Parathyroid adenoma (tissue), 2 donors: ENCODE measurements around the gene HARS1.
A peak's percentile ranks its signal among the peaks of the same experiment; 100 is the strongest.

ENCODE experiments used
- H2AFZ ChIP-seq: fragments of 300-600 bp; sonication (generic); one replicate; pipeline ENCODE4 v1.7.0; 2017; ENCODE audit warnings: antibody characterized with exemption, mild to moderate bottlenecking
- H3K27ac ChIP-seq: fragments of 300-600 bp; sonication (generic); one replicate; pipeline ENCODE4 v1.7.0; 2017
- H3K27me3 ChIP-seq: fragments of 300-600 bp; sonication (generic); one replicate; pipeline ENCODE4 v1.7.0; 2017; ENCODE audit warnings: low read length; ENCODE audit not compliant: control insufficient read depth, insufficient read depth
- H3K36me3 ChIP-seq: fragments of 300-600 bp; sonication (generic); one replicate; pipeline ENCODE4 v1.7.0; 2017; ENCODE audit warnings: low read length; ENCODE audit not compliant: control insufficient read depth, insufficient read depth
- H3K4me1 ChIP-seq: fragments of 300-600 bp; sonication (generic); one replicate; pipeline ENCODE4 v1.7.0; 2017; ENCODE audit warnings: control low read depth
- H3K4me2 ChIP-seq: fragments of 300-600 bp; sonication (generic); one replicate; pipeline ENCODE4 v1.7.0; 2017; ENCODE audit warnings: low read length
- H3K4me3 ChIP-seq: fragments of 300-600 bp; sonication (generic); one replicate; pipeline ENCODE4 v1.7.0; 2017; ENCODE audit warnings: low read depth, low read length
- H3K79me2 ChIP-seq: fragments of 300-600 bp; sonication (generic); one replicate; pipeline ENCODE4 v1.7.0; 2017; ENCODE audit warnings: control low read depth
- H3K9ac ChIP-seq: fragments of 300-600 bp; sonication (generic); one replicate; pipeline ENCODE4 v1.7.0; 2017; ENCODE audit warnings: mild to moderate bottlenecking
- H3K9me3 ChIP-seq: fragments of 300-600 bp; sonication (generic); one replicate; pipeline ENCODE4 v1.7.0; 2017; ENCODE audit warnings: low read length; ENCODE audit not compliant: control insufficient read depth
- TF ChIP-seq, protein P1 (sequence below): fragments of 300-600 bp; sonication (generic); IDR thresholded peaks from one replicate; pipeline ENCODE4 v1.7.0; 2017; ENCODE audit warnings: antibody characterized with exemption, mild to moderate bottlenecking
- donor health status: primary hyperparathyroidism.

Gene HARS1

GRCh38 chr5:140674629-140675028 is 16.5 kb downstream of the HARS1 start:
- TF ChIP-seq, protein P1, sequence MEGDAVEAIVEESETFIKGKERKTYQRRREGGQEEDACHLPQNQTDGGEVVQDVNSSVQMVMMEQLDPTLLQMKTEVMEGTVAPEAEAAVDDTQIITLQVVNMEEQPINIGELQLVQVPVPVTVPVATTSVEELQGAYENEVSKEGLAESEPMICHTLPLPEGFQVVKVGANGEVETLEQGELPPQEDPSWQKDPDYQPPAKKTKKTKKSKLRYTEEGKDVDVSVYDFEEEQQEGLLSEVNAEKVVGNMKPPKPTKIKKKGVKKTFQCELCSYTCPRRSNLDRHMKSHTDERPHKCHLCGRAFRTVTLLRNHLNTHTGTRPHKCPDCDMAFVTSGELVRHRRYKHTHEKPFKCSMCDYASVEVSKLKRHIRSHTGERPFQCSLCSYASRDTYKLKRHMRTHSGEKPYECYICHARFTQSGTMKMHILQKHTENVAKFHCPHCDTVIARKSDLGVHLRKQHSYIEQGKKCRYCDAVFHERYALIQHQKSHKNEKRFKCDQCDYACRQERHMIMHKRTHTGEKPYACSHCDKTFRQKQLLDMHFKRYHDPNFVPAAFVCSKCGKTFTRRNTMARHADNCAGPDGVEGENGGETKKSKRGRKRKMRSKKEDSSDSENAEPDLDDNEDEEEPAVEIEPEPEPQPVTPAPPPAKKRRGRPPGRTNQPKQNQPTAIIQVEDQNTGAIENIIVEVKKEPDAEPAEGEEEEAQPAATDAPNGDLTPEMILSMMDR: no peak
- no peak overlapping the region for H3K4me2 ChIP-seq
- no peak overlapping the region for H3K4me3 ChIP-seq
- H3K4me1 ChIP-seq: no peaks in the 10 kb centered on the region
- no peaks in the 10 kb centered on the region for H3K36me3 ChIP-seq
- no peaks in the 10 kb centered on the region for H3K9me3 ChIP-seq
- H3K9ac ChIP-seq: no peak overlapping the region
- H2AFZ ChIP-seq: no peak overlapping the region
- H3K27me3 ChIP-seq: no peaks in the 10 kb centered on the region
- H3K79me2 ChIP-seq: no peaks in the 10 kb centered on the region
- H3K27ac ChIP-seq: no peak overlapping the region

DNA sequence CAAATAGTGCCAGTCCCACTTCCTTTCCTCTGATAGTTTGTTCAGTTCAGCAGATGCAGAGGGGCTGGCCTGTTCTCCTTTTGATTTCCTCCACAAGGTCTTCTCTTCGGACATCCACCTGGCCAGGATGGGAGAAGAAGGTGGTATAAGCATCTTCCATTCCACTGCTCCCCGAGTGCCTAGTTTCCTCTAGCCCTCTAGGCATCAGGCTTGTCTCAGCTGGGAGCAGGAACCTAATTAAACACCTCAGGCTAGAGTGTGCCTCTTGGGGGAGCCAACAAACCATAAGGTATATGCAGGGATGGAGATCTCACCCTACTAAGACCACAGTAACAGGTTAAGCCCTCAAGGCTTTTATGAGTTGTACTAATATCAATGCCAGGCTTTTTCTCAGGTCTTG is 17.0 kb downstream of the HARS1 start:
- H3K4me1 ChIP-seq: no peaks in the 10 kb centered on the region
- H3K27ac ChIP-seq: no peak overlapping the region
- no peak overlapping the region for H3K4me3 ChIP-seq
- no peaks in the 10 kb centered on the region for H3K27me3 ChIP-seq
- H3K36me3 ChIP-seq: no peaks in the 10 kb centered on the region
- H2AFZ ChIP-seq: no peak overlapping the region
- no peaks in the 10 kb centered on the region for H3K9me3 ChIP-seq
- TF ChIP-seq, protein P1: no peak
- no peak overlapping the region for H3K4me2 ChIP-seq
- no peak overlapping the region for H3K9ac ChIP-seq
- no peaks in the 10 kb centered on the region for H3K79me2 ChIP-seq

DNA sequence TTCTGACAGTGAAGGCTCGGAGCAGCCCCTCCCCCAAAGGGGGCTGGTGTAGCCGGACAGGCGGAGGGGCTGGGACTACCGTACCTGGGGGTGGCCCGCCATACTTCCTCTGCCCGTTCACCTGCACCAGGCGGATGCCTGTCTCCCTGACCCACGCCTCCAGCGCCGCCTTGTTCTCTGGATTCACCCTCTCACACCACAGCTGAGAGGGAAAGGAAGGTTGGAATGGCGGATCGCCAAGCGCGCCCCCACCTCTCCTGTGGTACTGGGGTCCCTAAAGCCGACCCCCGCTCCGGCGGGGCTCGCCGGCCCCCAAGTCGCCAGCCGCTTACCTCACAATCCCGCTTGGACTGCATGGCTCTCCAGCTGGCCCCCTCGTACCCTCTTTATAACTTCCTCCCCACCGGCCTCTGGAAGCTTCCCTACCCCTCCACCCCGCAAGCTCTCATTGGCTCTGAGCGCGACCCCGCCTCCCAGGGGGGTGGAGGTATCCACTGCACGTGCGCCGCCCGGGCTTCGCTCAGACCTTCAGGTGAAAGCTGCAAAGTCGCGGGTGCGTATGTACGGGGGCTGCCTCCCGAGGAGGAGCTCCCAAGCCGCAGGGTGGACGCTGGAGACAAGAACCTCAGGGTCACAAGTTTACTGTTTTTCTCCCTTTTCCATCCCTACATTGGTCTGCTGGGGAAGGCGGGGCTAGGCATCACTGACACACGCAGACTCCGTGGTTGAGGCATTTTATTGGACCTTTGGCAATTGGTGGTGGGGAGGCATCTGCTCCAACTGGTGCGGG is 17.8 kb downstream of the HARS1 start, which contains the start of gene DND1:
DND1 (minus strand) TSS at position 390 of the 790 bp plus-strand sequence; CDS start at position 356, 34 bp downstream.
- no peaks in the 10 kb centered on the region for H3K4me1 ChIP-seq
- no peak within 1 kb of the TSS for H3K27ac ChIP-seq
- H3K9me3 ChIP-seq: no peaks in the 10 kb centered on the region
- TF ChIP-seq, protein P1: no peak
- no peaks in the 10 kb centered on the region for H3K79me2 ChIP-seq
- H3K9ac ChIP-seq: no peak within 1 kb of the TSS
- no peaks in the 10 kb centered on the region for H3K36me3 ChIP-seq
- H2AFZ ChIP-seq: peak within 1 kb of the TSS; percentile 8
- no peak within 1 kb of the TSS for H3K4me3 ChIP-seq
- no peak within 1 kb of the TSS for H3K4me2 ChIP-seq
- no peaks in the 10 kb centered on the region for H3K27me3 ChIP-seq

- no peaks in the 10 kb centered on the region for H3K79me2 ChIP-seq
- peak overlapping the region; percentile 8 for H2AFZ ChIP-seq
- H3K4me2 ChIP-seq: no peak overlapping the region
- no peak overlapping the region for H3K27ac ChIP-seq
- no peaks in the 10 kb centered on the region for H3K27me3 ChIP-seq
- TF ChIP-seq, protein P1: no peak
- H3K4me3 ChIP-seq: no peak overlapping the region
- H3K4me1 ChIP-seq: no peaks in the 10 kb centered on the region
- H3K9ac ChIP-seq: no peak overlapping the region
- no peaks in the 10 kb centered on the region for H3K36me3 ChIP-seq
- H3K9me3 ChIP-seq: no peaks in the 10 kb centered on the region
Measured at GRCh38 chr5:140672455-140673186, 18.5 kb downstream of the HARS1 start.
